Keratinocyte (primary cell): ENCODE measurements around the gene GPC1. TPM values are rescaled to one million over a fixed set of nuclear protein-coding genes. Genes with fewer than 3 reads are reported as not detected.

ENCODE experiments used
- DNase-seq: peaks from one replicate; pipeline ENCODE4 v3.0.0-alpha.2; 2011; ENCODE audit warnings: low read depth, missing footprints, low spot score
- FAIRE-seq: peaks from 2 replicates; lab custom pipeline; 2011; peaks lifted over from hg19 to GRCh38; lab: Jason Lieb, UNC
- H2AFZ ChIP-seq: 2 replicates; pipeline ENCODE4 v1.6.0; 2012; ENCODE audit warnings: low read length, control low read depth, inconsistent platforms; ENCODE audit not compliant: control insufficient read depth
- H3K27ac ChIP-seq: 2 replicates; pipeline ENCODE4 v1.5.1; 2011; ENCODE audit warnings: low read length; ENCODE audit not compliant: control insufficient read depth, insufficient read depth
- H3K27me3 ChIP-seq: 3 replicates; pipeline ENCODE4 v1.6.0; 2011; ENCODE audit warnings: low read length; ENCODE audit not compliant: control insufficient read depth, insufficient read depth; ENCODE audit errors: extremely low read depth
- H3K36me3 ChIP-seq, 2 experiments: 2 replicates in 1 of 2; 3 replicates in 1 of 2; pipeline ENCODE4 v1.5.1; 2011; ENCODE audit warnings: low read length in 2 of 2, mild to moderate bottlenecking in 1 of 2; ENCODE audit not compliant: control insufficient read depth in 2 of 2, insufficient read depth in 2 of 2; ENCODE audit errors: extremely low read depth in 1 of 2
- H3K4me1 ChIP-seq: 3 replicates; pipeline ENCODE4 v1.5.1; 2011; ENCODE audit warnings: low read length; ENCODE audit not compliant: control insufficient read depth, insufficient read depth; ENCODE audit errors: extremely low read depth
- H3K4me2 ChIP-seq: 3 replicates; pipeline ENCODE4 v1.6.0; 2011; ENCODE audit warnings: low read depth, low read length; ENCODE audit not compliant: control insufficient read depth, insufficient read depth; ENCODE audit errors: extremely low read depth
- H3K4me3 ChIP-seq, 3 experiments: fragments of 200-600 bp in 1 of 3; sonication (generic) in 1 of 3; 2 replicates in 2 of 3; 3 replicates in 1 of 3; pipeline ENCODE4 v1.5.1; 2011 to 2016; ENCODE audit warnings: low read length in 3 of 3, mild to moderate bottlenecking in 3 of 3, control low read depth in 2 of 3, inconsistent platforms in 1 of 3, low read depth in 1 of 3, mixed read lengths in 1 of 3, mixed run types in 1 of 3, moderate library complexity in 1 of 3; ENCODE audit not compliant: control insufficient read depth in 2 of 3, insufficient read depth in 2 of 3; ENCODE audit errors: extremely low read depth in 1 of 3
- H3K79me2 ChIP-seq: 2 replicates; pipeline ENCODE4 v1.6.0; 2012; ENCODE audit warnings: low read length; ENCODE audit not compliant: control insufficient read depth, insufficient read depth
- H3K9ac ChIP-seq: 3 replicates; pipeline ENCODE4 v1.6.0; 2011; ENCODE audit warnings: low read length; ENCODE audit not compliant: control insufficient read depth, insufficient read depth; ENCODE audit errors: extremely low read depth
- H3K9me1 ChIP-seq: 3 replicates; pipeline ENCODE4 v1.6.0; 2011; ENCODE audit warnings: low read length; ENCODE audit not compliant: control insufficient read depth, insufficient read depth; ENCODE audit errors: extremely low read depth
- H3K9me3 ChIP-seq: 2 replicates; pipeline ENCODE4 v1.5.1; 2012; ENCODE audit warnings: low read depth, low read length; ENCODE audit not compliant: control insufficient read depth
- H4K20me1 ChIP-seq: 3 replicates; pipeline ENCODE4 v1.6.0; 2011; ENCODE audit warnings: low read length; ENCODE audit not compliant: control insufficient read depth, insufficient read depth; ENCODE audit errors: extremely low read depth
- CTCF ChIP-seq, 3 experiments: IDR thresholded peaks in 1 of 3; conservative IDR thresholded peaks in 1 of 3; optimal IDR thresholded peaks in 1 of 3; 2 replicates in 2 of 3; 3 replicates in 1 of 3; pipeline versions ENCODE3 to v1.5.1; 2011; ENCODE audit warnings: low read length in 3 of 3, mild to moderate bottlenecking in 3 of 3, moderate library complexity in 2 of 3, control low read depth in 1 of 3, inconsistent platforms in 1 of 3; ENCODE audit not compliant: insufficient read depth in 2 of 3; ENCODE audit errors: extremely low read depth in 1 of 3
- EZH2 ChIP-seq: IDR thresholded peaks from one replicate; pipeline ENCODE4 v1.6.1; 2012; ENCODE audit warnings: inconsistent platforms, mild to moderate bottlenecking, low read length, moderate library complexity
- dilution Hi-C: fragments of 300-500 bp; cut with MboI; formaldehyde crosslinking; loops from one replicate; pipeline ENCODE4 v1.7.0; 2020; ENCODE audit warnings: low sequenced_read_pairs; ENCODE audit not compliant: extremely low pct_ligation_motif_present
- polyA plus RNA-seq, 5 experiments: library from polyadenylated mRNA; depleted of rRNA in 3 of 5; stranded (reverse) in 3 of 5; stranded (forward) in 1 of 5; unstranded in 1 of 5; fragments of >200 nt; gene quantifications; 1 replicate in 1 of 5; 2 replicates in 3 of 5; 3 replicates in 1 of 5; pipeline versions ENCODE4 v1.2.1 to v1.2.3, GENCODE V29; 2011 to 2012; ENCODE audit warnings: missing spikeins in 2 of 5, low read depth in 1 of 5, low replicate concordance in 1 of 5

Gene GPC1
- polyA plus RNA-seq, 1 donor (not counting 4 experiments of a cell fraction or from before 2014, with no cell fraction given), result 46.6 TPM

- no peak overlapping the region for H2AFZ ChIP-seq
- H3K27me3 ChIP-seq, result peaks cover 7% of the 10 kb centered on the region
- no peak overlapping the region for H3K9ac ChIP-seq
- FAIRE-seq (no peak), DNase-seq (no peak)
- no peaks in the 10 kb centered on the region for H3K9me1 ChIP-seq
- H3K4me1 ChIP-seq, result peaks cover 4% of the 10 kb centered on the region
- no peak for TF ChIP-seq CTCF (optimal IDR thresholded peaks at IDR 0.05 in 1 of 3, IDR thresholded peaks at IDR 0.05 in 1 of 3, conservative IDR thresholded peaks at IDR 0.05 in 1 of 3; ENCODE audit: extremely low read depth in 1 of 3, insufficient read depth in 2 of 3, low read length in 3 of 3)
- no peak for TF ChIP-seq EZH2
- no peaks in the 10 kb centered on the region for H3K36me3 ChIP-seq
- no peaks in the 10 kb centered on the region for H3K79me2 ChIP-seq
- peaks cover 7% of the 10 kb centered on the region for H3K9me3 ChIP-seq
- no peak overlapping the region for H3K4me2 ChIP-seq
- H4K20me1 ChIP-seq, result no peaks in the 10 kb centered on the region
- no peak overlapping the region for H3K27ac ChIP-seq
- no peak overlapping the region for H3K4me3 ChIP-seq
- dilution Hi-C loops, result loop anchor here (5.0 kb wide), 1 partner anchor 87 kb away; no protein-coding TSS in a partner anchor
These were observed 10.9 kb upstream of the GPC1 start for GRCh38 chr2:240424341-240425235.

- DNase-seq, result no peak
- Histone ChIP-seq H3K27me3 (peaks cover 7% of the 10 kb centered on the region), H3K36me3 (no peaks in the 10 kb centered on the region), H3K27ac (no peak overlapping the region), H2AFZ (no peak overlapping the region), H3K9me1 (no peaks in the 10 kb centered on the region), H3K4me3 (no peak overlapping the region), H3K9ac (no peak overlapping the region), H3K79me2 (no peaks in the 10 kb centered on the region), H4K20me1 (no peaks in the 10 kb centered on the region), H3K4me2 (no peak overlapping the region), H3K4me1 (peaks cover 4% of the 10 kb centered on the region), H3K9me3 (peaks cover 7% of the 10 kb centered on the region)
- dilution Hi-C loops, result no loop called here
- no peak for FAIRE-seq
- TF ChIP-seq EZH2 (no peak), CTCF (optimal IDR thresholded peaks at IDR 0.05 in 1 of 3, IDR thresholded peaks at IDR 0.05 in 1 of 3, conservative IDR thresholded peaks at IDR 0.05 in 1 of 3; ENCODE audit: extremely low read depth in 1 of 3, insufficient read depth in 2 of 3, low read length in 3 of 3) (no peak)
These were observed 10.2 kb upstream of the GPC1 start for GRCh38 chr2:240425236-240425615.
